GM12892 (cell line): ENCODE results near the gene ANKRD23.

Experiments used
- POLR2A ChIP-seq: IDR thresholded peaks from 2 replicates; pipeline ENCODE4 v1.6.1; 2011; ENCODE audit warnings: low read depth, low read length, control low read depth
- POLR2AphosphoS5 ChIP-seq: IDR thresholded peaks from 2 replicates; pipeline ENCODE4 v1.6.1; 2011; ENCODE audit warnings: low read depth, low read length, control low read depth

DNA sequence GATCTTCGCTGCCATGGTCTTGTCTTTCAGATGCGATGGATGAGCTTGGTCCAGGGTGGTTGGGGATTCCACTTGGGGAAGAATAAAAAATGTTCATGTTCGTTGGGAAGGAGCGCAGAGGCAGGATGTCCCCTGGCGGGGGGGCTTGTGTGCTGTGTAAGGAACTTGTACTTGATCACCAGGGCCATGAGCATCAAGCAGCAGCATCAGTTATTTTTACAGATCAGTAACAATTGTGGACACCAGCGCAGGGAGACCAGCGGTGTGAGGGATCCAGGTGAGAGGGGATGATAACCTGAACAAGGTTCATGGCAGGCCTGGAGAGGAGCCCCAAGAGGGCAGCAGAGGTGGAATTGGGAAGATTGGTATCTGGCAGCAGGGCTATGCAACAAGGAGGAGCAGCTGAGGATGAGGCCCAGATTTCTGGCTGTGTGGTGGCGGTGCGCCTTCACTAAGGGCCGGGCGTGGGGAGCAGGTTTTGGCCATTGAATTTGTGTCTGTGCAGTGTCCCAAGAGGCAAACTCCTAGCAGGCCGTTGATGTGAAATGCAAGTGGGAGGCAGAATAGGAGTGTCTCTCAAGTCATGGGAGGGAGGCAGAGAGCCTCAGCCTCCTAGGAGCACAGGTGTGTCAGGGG is 23.8 kb downstream of the ANKRD23 start:
- TF ChIP-seq POLR2AphosphoS5 (no peak), POLR2A (no peak)
